Gastrocnemius medialis (tissue), 4 donors: ENCODE measurements around the gene RFXANK.

Experiments used
- CTCF ChIP-seq, 5 experiments: fragments of 450-650 bp in 3 of 5; fragments of 200-600 bp in 2 of 5; sonication (generic) in 2 of 5; IDR thresholded peaks in 4 of 5; conservative IDR thresholded peaks in 1 of 5; 1 replicate in 4 of 5; 2 replicates in 1 of 5; pipeline ENCODE4 v1.5.1; 2016 to 2019; ENCODE audit warnings: antibody characterized with exemption in 5 of 5, mild to moderate bottlenecking in 3 of 5, moderate library complexity in 3 of 5
- POLR2A ChIP-seq, 2 donors: fragments of 450-650 bp; IDR thresholded peaks; one replicate each; pipeline ENCODE4 v1.6.1; 2017; ENCODE audit warnings: antibody characterized with exemption in 2 of 2, mild to moderate bottlenecking in 2 of 2, moderate library complexity in 2 of 2

- TF ChIP-seq CTCF (IDR thresholded peaks at IDR 0.05 in 4 of 5, conservative IDR thresholded peaks at IDR 0.05 in 1 of 5) (no peak), POLR2A (IDR thresholded peaks at IDR 0.05) (no peak)
These were observed 5.3 kb upstream of the RFXANK start for GRCh38 chr19:19186742-19187141.
